ENCODE measurements around the gene TMEM192. TPM values are rescaled to one million over a fixed set of nuclear protein-coding genes. Genes with fewer than 3 reads are reported as not detected.

Gene TMEM192
- total and polyA plus RNA-seq, 2 of the 8 experiments (the other 6 are each of a cell fraction or from before 2014, with no cell fraction given) = 7.3 to 10.9 TPM

DNA sequence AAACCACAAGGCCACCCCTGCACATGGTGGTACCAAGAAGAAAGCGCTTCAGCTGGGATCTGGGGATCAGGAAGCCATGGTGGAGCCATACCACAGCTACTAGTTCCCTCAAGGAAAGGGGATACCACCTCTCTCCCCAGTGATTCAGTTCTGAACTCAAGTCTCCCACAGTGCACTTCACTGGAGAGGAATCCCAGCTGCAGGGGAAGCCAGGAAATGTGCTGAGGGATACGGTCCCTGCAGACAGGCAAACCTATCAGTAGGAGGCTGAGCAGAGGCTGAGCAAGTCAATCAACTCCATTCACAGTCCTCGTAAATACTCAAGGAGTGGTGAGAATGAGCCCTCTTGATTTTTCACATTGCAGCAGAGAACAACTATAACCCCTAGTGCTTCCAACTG is 11.0 kb downstream of the TMEM192 start:
- H3K9me3 ChIP-seq (ENCODE audit: insufficient read depth in 2 of 2, low read depth in 1 of 2, low read length in 1 of 2) = no peaks in the 10 kb centered on the region
- FAIRE-seq = no peak
- ChIA-PET CTCF (ENCODE audit: partially characterized antibody) (interaction anchor here (0.5 to 1.2 kb wide), 6 partner anchors 12 to 147 kb away, joined by 3 to 4 read pairs (median 3); partner anchors contain the start of gene TMEM192), POLR2A (ENCODE audit: partially characterized antibody) (no interaction called here)
- H4K5ac ChIP-seq (ENCODE audit: insufficient read length, low read depth, low read length) = no peak overlapping the region
- no peak overlapping the region for H2AFZ ChIP-seq (ENCODE audit: low read length)
- H3K36me3 ChIP-seq (ENCODE audit: control insufficient read depth in 2 of 4, insufficient read depth in 4 of 4, low read length in 3 of 4) = peaks cover 0 to 11% (median 3%) of the 10 kb centered on the region in 4 experiments; a peak in 2 of 8 replicates
- no peaks in the 10 kb centered on the region for H3K4me1 ChIP-seq (replicated peaks in 1 of 4; ENCODE audit: control insufficient read depth in 3 of 4, insufficient read depth in 4 of 4, low read length in 3 of 4)
- WGBS, 2 experiments (ENCODE audit: extremely low coverage in 1 of 2, insufficient coverage in 1 of 2, insufficient read length in 1 of 2, insufficient replicate concordance in 2 of 2, low coverage in 1 of 2, low lambda C conversion rate in 2 of 2, missing lambda C conversion rate in 1 of 2) = 91% methylated on average over 3 of the region's 3 CpGs; no CpG with 5 or more reads in 1 of the 2 experiments
- H3K79me2 ChIP-seq (ENCODE audit: control insufficient read depth in 1 of 2, insufficient read depth in 2 of 2, low read length in 2 of 2) = no peaks in the 10 kb centered on the region
- H2AK5ac ChIP-seq (ENCODE audit: low read depth, low read length) = no peak overlapping the region
- no peak overlapping the region for H2BK5ac ChIP-seq (ENCODE audit: low read depth, low read length)
- TF ChIP-seq SRF (IDR thresholded peaks at IDR 0.05; ENCODE audit: low read depth, low read length) (no peak), POLR2A (IDR thresholded peaks at IDR 0.05; ENCODE audit: control extremely low read depth in 1 of 2, low read depth in 2 of 2, low read length in 2 of 2) (no peak), KDM1A (IDR thresholded peaks at IDR 0.05; ENCODE audit: borderline replicate concordance, low read length) (no peak), ZNF274 (IDR thresholded peaks at IDR 0.05; ENCODE audit: borderline replicate concordance, extremely low read depth, low read length) (no peak)
- TF ChIP-seq, protein P1, sequence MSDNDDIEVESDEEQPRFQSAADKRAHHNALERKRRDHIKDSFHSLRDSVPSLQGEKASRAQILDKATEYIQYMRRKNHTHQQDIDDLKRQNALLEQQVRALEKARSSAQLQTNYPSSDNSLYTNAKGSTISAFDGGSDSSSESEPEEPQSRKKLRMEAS (IDR thresholded peaks at IDR 0.05) = no peak
- no peak overlapping the region for H3K56ac ChIP-seq (replicated peaks; ENCODE audit: insufficient read length, low read depth, low read length)
- no peak overlapping the region for H4K8ac ChIP-seq (ENCODE audit: extremely low read depth, insufficient read depth, low read length)
- H3K23ac ChIP-seq (ENCODE audit: insufficient read length) = no peak overlapping the region
- H4K20me1 ChIP-seq (replicated peaks in 1 of 2; ENCODE audit: control insufficient read depth in 1 of 2, insufficient read depth in 2 of 2, low read length in 2 of 2) = no peaks in the 10 kb centered on the region
- no peak overlapping the region for H4K91ac ChIP-seq (replicated peaks; ENCODE audit: insufficient read length, low read length)
- H3K4me3 ChIP-seq (ENCODE audit: extremely low read depth in 1 of 4, insufficient read depth in 2 of 4, low read depth in 3 of 4, low read length in 4 of 4) = no peak overlapping the region
- H3K4ac ChIP-seq (replicated peaks; ENCODE audit: insufficient read length, low read depth, low read length) = no peak overlapping the region
- H3K79me1 ChIP-seq (ENCODE audit: low read depth, low read length) = no peaks in the 10 kb centered on the region
- H3K23me2 ChIP-seq (ENCODE audit: low read depth, low read length) = no peaks in the 10 kb centered on the region
- no peak overlapping the region for H2BK15ac ChIP-seq (ENCODE audit: low read length)
- H3K4me2 ChIP-seq (ENCODE audit: insufficient read depth in 1 of 2, low read depth in 2 of 2, low read length in 2 of 2) = no peak overlapping the region
- peak in 1 of 2 experiments; percentile 28 for DNase-seq (ENCODE audit: low read depth in 1 of 2, low spot score in 2 of 2)
- no peak overlapping the region for H3K14ac ChIP-seq (ENCODE audit: insufficient read length)
- no peak overlapping the region for H2BK20ac ChIP-seq (ENCODE audit: low read length)
- no peak overlapping the region for H2BK120ac ChIP-seq (replicated peaks; ENCODE audit: low read depth, low read length)
- no peak overlapping the region for H3K9ac ChIP-seq (replicated peaks in 1 of 4; ENCODE audit: extremely low read depth in 1 of 4, low read depth in 3 of 4, low read length in 3 of 4)
- no peaks in the 10 kb centered on the region for H3K27me3 ChIP-seq (replicated peaks in 1 of 4; ENCODE audit: control insufficient read depth in 3 of 4, extremely low read depth in 1 of 4, insufficient read depth in 3 of 4, low read length in 3 of 4)
- no peak overlapping the region for H3K18ac ChIP-seq (ENCODE audit: extremely low read depth, low read length)
- no peak overlapping the region for H2BK12ac ChIP-seq (ENCODE audit: low read depth, low read length)
- H3K27ac ChIP-seq (ENCODE audit: low read depth, low read length) = no peak overlapping the region

All from H1 (cell line).